Vagina (tissue), 2 donors: ENCODE measurements around the gene CD9. TPM values are rescaled to one million over a fixed set of nuclear protein-coding genes. Genes with fewer than 3 reads are reported as not detected.
A peak's percentile ranks its signal among the peaks of the same experiment; 100 is the strongest.

Experiments used
- DNase-seq, 2 donors: peaks; one replicate each; pipeline ENCODE4 v3.0.0-alpha.2; 2017; ENCODE audit errors: extremely low spot score in 2 of 2
- H3K27ac ChIP-seq: fragments of 200-600 bp; sonication (generic); one replicate; pipeline ENCODE4 v1.5.1; 2019
- H3K27me3 ChIP-seq: fragments of 200-600 bp; sonication (generic); one replicate; pipeline ENCODE4 v1.5.1; 2019
- H3K36me3 ChIP-seq, 2 donors: fragments of 200-600 bp; sonication (generic); one replicate each; pipeline ENCODE4 v1.5.1; 2017 to 2019
- H3K4me1 ChIP-seq: fragments of 200-600 bp; sonication (generic); one replicate; pipeline ENCODE4 v1.5.1; 2019
- H3K4me3 ChIP-seq, 2 donors: fragments of 200-600 bp; sonication (generic); 1 replicate in 1 of 2; 2 replicates in 1 of 2; pipeline ENCODE4 v1.5.1; 2016 to 2019
- H3K9me3 ChIP-seq: fragments of 200-600 bp; sonication (generic); one replicate; pipeline ENCODE4 v1.5.1; 2019
- CTCF ChIP-seq, 3 experiments: fragments of 450-650 bp in 2 of 3; fragments of 200-600 bp in 1 of 3; sonication (generic) in 1 of 3; IDR thresholded peaks; one replicate each; pipeline ENCODE4 v1.5.1; 2017 to 2019; ENCODE audit warnings: antibody characterized with exemption in 3 of 3, mild to moderate bottlenecking in 2 of 3, moderate library complexity in 2 of 3
- POLR2A ChIP-seq, 2 donors: fragments of 450-650 bp; IDR thresholded peaks; one replicate each; pipeline ENCODE4 v1.6.1; 2017; ENCODE audit warnings: antibody characterized with exemption in 2 of 2, mild to moderate bottlenecking in 2 of 2, moderate library complexity in 2 of 2
- POLR2AphosphoS5 ChIP-seq, 2 donors: sonication (generic); formaldehyde crosslinking; IDR thresholded peaks; one replicate each; pipeline ENCODE4 v1.9.0; 2017; ENCODE audit warnings: antibody characterized with exemption in 2 of 2, mild to moderate bottlenecking in 2 of 2, low read depth in 1 of 2; ENCODE audit not compliant: insufficient read depth in 1 of 2
- intact Hi-C: fragments of 100-400 bp; cut with DNase I; formaldehyde crosslinking; loops from one replicate; pipeline ENCODE4 v1.15.1; 2023
- total RNA-seq: library from RNA; depleted of rRNA; stranded (reverse); fragments of >200 nt; gene quantifications from one replicate; pipeline ENCODE4 v1.2.3, GENCODE V29; 2016

CD9 gene
- total RNA-seq, 1 donor from 2014 or later, result 366 TPM

DNA sequence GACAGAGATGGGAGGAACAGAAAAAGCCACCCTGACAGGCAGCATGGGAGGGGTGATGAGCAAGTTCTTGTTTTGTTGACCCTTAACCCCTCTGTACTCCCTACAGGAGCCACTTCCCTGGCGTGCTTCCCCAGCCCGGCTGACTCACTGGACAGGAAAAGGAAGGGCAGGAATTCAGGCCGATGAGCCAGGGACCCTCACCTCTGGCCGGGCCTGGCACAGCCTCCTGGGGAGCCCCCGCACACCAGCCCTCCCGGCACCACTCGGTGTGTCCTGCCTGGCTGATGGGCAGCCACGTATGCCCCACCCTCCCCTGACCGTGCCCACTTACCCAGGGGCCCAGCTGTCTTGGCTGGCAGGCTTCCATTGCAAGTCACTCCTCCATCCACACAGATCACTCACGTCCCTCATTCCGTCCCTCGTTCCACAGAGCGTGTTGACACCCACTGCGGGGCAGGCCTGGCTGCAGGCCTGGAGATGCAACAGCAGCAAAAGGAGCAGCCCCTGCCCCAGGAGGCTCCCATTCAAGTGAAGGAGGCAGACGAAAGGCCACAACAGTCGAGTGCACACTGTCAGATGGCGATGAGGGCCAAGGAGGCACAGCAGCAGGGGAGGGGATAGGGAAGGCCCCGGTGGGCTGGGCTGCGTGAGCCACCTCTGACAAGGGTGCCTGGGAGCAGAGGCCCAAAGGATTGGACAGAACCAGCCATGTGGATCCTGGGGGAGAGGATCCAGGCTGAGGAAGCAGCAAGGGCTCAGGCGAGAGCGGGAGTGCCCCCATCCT lies 19.7 kb upstream of the CD9 start:
- TF ChIP-seq CTCF (IDR thresholded peaks at IDR 0.05) (no peak), POLR2A (IDR thresholded peaks at IDR 0.05) (no peak), POLR2AphosphoS5 (IDR thresholded peaks at IDR 0.05; ENCODE audit: insufficient read depth in 1 of 2, low read depth in 1 of 2) (peak in 1 of 2 donors; percentile 68)
- Histone ChIP-seq H3K4me3 (no peak overlapping the region), H3K27me3 (no peaks in the 10 kb centered on the region), H3K36me3 (no peaks in the 10 kb centered on the region), H3K9me3 (no peaks in the 10 kb centered on the region), H3K27ac (peak overlapping the region; percentile 90), H3K4me1 (peaks cover 50% of the 10 kb centered on the region)
- intact Hi-C loops, result loop anchor here (10.0 kb wide), 1 partner anchor 106 kb away; no protein-coding TSS in a partner anchor
- DNase-seq, result no peak

- no peak for DNase-seq
- H3K27ac ChIP-seq, result peak overlapping the region; percentile 90
- H3K36me3 ChIP-seq, result no peaks in the 10 kb centered on the region
- no peak overlapping the region for H3K4me3 ChIP-seq
- no peaks in the 10 kb centered on the region for H3K27me3 ChIP-seq
- no peaks in the 10 kb centered on the region for H3K9me3 ChIP-seq
- no peak for TF ChIP-seq POLR2A (IDR thresholded peaks at IDR 0.05)
- no peak for TF ChIP-seq CTCF (IDR thresholded peaks at IDR 0.05)
- no peak for TF ChIP-seq POLR2AphosphoS5 (IDR thresholded peaks at IDR 0.05; ENCODE audit: insufficient read depth in 1 of 2, low read depth in 1 of 2)
- H3K4me1 ChIP-seq, result peaks cover 50% of the 10 kb centered on the region
- intact Hi-C loops, result loop anchor here (10.0 kb wide), 1 partner anchor 106 kb away; no protein-coding TSS in a partner anchor
Measured at GRCh38 chr12:6181166-6181565, 19.0 kb upstream of the CD9 start.

DNA sequence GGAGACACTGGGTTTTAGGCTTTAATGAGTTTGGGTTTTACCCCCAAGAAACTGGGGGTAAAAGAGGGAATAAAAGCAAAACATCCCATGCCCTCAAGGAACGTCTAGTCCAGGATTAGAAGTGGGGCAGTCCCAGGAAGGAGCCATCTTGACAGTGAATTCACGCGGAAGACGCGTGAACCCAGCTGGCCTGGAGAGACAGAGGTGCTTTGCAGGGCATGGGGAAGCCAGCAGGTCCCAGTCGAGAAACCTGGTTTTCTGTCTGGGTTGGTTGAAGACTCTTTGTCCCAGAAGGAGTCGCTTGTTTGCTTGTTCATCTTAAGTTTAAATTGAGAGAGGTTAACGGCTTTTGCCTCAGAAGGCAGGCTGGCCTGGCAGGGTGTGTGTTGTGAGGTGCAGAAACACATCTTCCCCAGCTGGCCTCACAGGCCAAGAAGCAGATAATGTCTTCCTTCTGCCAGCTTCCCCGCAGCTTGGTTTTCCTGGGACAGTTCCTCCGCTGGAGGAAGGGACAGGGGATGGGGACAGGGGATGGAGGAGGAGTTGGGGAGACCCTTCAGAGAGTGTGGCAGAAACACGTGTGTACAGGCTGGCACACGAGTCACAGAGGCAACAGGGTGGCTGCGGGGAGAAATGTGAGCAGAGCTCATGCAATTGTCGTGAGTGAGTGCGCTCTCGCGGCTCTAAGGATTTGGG lies 18.5 kb upstream of the CD9 start:
- intact Hi-C loops, result loop anchor here (10.0 kb wide), 1 partner anchor 107 kb away; no protein-coding TSS in a partner anchor
- Histone ChIP-seq H3K4me1 (peaks cover 50% of the 10 kb centered on the region), H3K4me3 (peak overlapping the region in 1 of 2 donors; percentile 7), H3K9me3 (no peaks in the 10 kb centered on the region), H3K36me3 (no peaks in the 10 kb centered on the region), H3K27me3 (no peaks in the 10 kb centered on the region), H3K27ac (peak overlapping the region; percentile 90)
- DNase-seq, result no peak
- TF ChIP-seq POLR2AphosphoS5 (IDR thresholded peaks at IDR 0.05; ENCODE audit: insufficient read depth in 1 of 2, low read depth in 1 of 2), result no peak

DNA sequence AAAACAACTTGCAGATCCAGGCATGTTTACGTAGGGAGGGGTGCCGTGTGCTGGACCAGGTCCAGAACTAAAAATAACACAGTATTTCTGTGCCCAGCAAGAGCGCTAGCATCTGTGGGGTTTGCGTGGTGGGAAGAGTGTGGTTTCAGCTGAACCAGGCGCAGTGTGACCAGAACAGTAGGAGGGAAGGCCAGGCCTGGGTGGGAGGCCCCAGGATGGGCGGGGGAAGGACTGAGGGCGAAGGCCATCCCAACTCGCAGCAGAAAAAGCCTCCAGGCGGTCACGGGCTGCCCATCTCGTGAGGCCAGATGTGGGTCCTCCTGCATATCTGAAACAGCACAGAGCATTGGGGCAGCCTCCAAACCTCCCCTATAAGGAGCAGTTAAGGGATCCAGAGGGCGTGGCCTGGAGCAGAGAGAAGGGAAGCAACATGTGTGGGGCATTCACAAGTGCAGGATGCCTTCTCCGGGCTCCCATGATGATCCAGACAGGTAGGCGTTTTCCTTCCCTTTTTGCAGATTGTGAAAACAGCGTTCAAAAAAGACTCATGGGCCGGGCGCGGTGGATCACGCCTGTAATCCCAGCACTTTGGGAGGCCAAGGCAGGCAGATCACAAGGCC lies 17.8 kb upstream of the CD9 start:
- intact Hi-C loops, result loop anchor here (10.0 kb wide), 1 partner anchor 108 kb away; no protein-coding TSS in a partner anchor
- H3K4me3 ChIP-seq, result peak overlapping the region in 1 of 2 donors; percentile 7
- H3K9me3 ChIP-seq, result no peaks in the 10 kb centered on the region
- no peaks in the 10 kb centered on the region for H3K36me3 ChIP-seq
- DNase-seq, result no peak
- no peaks in the 10 kb centered on the region for H3K27me3 ChIP-seq
- TF ChIP-seq POLR2A (IDR thresholded peaks at IDR 0.05) (no peak), CTCF (IDR thresholded peaks at IDR 0.05) (no peak), POLR2AphosphoS5 (IDR thresholded peaks at IDR 0.05; ENCODE audit: insufficient read depth in 1 of 2, low read depth in 1 of 2) (peak; percentile 21 to 66)
- H3K27ac ChIP-seq, result peak overlapping the region; percentile 90
- peaks cover 50% of the 10 kb centered on the region for H3K4me1 ChIP-seq

GRCh38 chr12:6183689-6184428 lies 16.3 kb upstream of the CD9 start:
- peak overlapping the region; percentile 90 for H3K27ac ChIP-seq
- H3K27me3 ChIP-seq, result no peaks in the 10 kb centered on the region
- no peak for DNase-seq
- no peak overlapping the region for H3K4me3 ChIP-seq
- H3K9me3 ChIP-seq, result no peaks in the 10 kb centered on the region
- intact Hi-C loops, result loop anchor here (10.0 kb wide), 1 partner anchor 109 kb away; no protein-coding TSS in a partner anchor
- no peaks in the 10 kb centered on the region for H3K36me3 ChIP-seq
- peak in 1 of 2 donors; percentile 38 for TF ChIP-seq POLR2AphosphoS5 (IDR thresholded peaks at IDR 0.05; ENCODE audit: insufficient read depth in 1 of 2, low read depth in 1 of 2)
- no peak for TF ChIP-seq POLR2A (IDR thresholded peaks at IDR 0.05)
- peaks cover 48% of the 10 kb centered on the region for H3K4me1 ChIP-seq
